Fibroblast of peridontal ligament (primary cell): ENCODE measurements around the gene EDC3.
"Not testable (repeated sequence)": the region's sequence is repeated elsewhere in the genome, so short reads cannot be mapped to it uniquely, and the experiment has no call there.

Source experiments
- DNase-seq: peaks from one replicate; pipeline ENCODE4 v3.0.0-alpha.2; 2010; ENCODE audit errors: extremely low read depth

Gene EDC3

DNA sequence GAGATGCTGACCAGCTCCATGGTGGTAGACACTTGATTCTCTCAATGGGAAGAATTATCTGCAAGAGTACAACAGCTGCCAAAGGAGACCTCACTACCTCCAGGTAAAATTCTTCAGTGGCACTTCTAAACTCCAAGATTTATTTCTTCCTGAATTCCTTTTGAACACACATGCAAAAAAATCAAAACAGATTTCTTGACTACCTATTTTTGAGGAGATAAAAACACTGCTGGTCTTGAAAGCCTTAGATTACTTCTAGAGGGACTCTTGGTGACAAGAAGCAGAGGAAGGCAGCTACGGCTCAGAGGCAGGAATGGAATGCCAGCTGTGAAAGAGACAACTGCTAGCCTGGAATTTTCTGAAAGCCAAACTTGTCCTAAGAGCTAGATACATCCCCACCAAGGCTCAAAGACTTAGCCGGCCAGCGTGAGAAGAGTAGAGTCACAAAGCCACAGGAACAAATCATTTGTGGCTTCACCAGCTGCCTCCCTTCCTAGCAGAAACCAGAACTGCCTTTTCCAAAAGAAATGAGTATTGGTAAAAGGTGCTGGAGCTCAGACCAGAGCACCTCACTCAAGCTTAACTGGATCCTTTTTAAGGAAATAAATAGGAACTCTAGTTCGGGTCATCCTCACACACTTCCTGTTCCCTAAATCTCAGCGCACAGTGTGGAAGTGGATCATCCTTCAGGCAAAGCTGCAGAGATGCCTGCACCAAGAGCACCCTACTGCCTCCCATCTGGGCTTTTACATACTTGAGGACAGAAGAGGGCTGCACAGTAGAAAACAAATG is 47.6 kb downstream of the EDC3 start:
- no peak for DNase-seq

GRCh38 chr15:74646480-74646879 is 49.3 kb downstream of the EDC3 start:
- DNase-seq: no peak

DNA sequence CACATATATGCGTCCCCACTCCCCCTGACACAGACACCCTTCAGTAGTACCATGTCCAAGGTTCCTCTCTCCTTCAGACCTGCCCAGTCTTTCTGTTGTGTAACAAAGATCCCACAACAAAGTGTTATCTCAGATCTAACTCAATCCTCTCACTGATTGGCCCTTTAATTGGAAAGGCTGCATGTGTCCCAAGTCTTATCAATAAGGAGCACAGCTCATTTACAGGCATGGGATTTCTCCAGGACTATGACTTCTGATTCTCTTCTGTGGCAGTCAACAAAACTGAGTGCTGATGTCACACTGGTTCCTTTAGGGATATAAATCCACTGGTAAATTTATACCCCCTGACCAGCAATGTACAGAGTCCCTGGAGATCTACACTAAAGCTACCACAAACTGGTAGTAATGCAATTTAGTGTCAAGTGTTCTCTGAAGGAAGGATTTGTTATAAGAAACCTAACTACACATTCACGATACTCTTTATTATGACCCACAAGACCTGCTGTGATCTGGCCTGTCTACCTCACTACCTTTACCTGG is 52.1 kb downstream of the EDC3 start:
- no peak for DNase-seq

- DNase-seq: peak; percentile 34
Measured at GRCh38 chr15:74642734-74643664, 52.8 kb downstream of the EDC3 start.

DNA sequence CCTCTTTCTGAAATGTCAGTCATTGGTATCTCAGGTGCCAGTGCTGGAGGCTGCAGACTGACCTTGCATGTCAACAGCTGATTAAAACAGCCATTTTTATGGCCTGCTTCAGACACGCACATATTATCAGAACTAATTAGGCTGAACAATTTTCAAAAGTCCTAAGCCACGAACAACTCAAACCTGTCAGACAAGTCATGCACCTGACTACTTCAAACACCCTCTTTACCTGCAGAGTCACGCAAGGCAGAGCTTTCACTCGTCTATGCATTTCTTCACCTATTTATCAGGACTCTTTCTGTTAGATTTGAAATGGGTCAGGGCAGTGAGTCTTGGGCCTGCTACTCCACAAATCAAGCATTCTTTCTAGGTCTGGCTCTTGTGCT is 53.5 kb downstream of the EDC3 start:
- no peak for DNase-seq

- no peak for DNase-seq
Measured at GRCh38 chr15:74641151-74641550, 54.7 kb downstream of the EDC3 start.

- no peak for DNase-seq
Measured at GRCh38 chr15:74636984-74637383, 58.8 kb downstream of the EDC3 start.

DNA sequence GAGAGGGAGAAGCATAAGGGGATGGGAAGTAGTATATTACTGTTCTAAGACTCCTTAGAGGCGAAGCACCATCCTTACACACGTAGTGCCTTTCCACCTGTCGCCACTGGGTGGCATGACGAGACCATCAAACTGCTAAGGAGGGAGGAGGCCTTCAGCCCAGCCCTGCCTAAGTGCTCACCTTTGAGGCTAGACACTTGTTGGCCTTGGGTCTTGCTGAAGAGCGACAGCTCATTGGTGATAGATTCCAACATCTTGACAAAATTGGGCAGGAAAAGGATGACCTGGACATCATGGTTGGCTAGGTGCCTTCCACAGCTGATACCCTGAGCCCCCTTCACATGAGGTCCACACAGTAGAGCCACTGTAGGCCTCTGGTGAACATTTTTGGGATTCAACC is 60.6 kb downstream of the EDC3 start:
- DNase-seq: peak; percentile 57

GRCh38 chr15:74633781-74634180 is 62.0 kb downstream of the EDC3 start:
- DNase-seq: no peak

DNA sequence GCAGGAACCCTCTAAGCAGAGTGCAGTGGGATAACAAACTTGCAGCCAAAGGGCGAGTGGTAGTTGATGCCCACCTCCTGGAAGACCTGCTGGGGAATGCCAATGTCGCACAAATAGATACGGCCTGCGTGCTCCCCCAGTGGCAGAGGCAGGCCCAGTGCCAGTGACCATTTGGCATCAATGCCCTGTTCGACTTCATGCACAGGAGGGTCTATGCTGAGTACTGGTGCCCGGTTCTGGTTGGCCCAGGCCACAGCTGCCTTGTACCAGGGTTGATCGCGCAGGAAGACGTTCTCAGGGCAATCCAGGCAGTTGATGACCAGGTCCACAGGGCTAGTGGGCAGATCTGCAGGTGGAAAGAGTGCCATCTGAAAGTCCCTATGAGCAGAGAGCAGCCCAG is 63.2 kb downstream of the EDC3 start:
- no peak for DNase-seq

DNA sequence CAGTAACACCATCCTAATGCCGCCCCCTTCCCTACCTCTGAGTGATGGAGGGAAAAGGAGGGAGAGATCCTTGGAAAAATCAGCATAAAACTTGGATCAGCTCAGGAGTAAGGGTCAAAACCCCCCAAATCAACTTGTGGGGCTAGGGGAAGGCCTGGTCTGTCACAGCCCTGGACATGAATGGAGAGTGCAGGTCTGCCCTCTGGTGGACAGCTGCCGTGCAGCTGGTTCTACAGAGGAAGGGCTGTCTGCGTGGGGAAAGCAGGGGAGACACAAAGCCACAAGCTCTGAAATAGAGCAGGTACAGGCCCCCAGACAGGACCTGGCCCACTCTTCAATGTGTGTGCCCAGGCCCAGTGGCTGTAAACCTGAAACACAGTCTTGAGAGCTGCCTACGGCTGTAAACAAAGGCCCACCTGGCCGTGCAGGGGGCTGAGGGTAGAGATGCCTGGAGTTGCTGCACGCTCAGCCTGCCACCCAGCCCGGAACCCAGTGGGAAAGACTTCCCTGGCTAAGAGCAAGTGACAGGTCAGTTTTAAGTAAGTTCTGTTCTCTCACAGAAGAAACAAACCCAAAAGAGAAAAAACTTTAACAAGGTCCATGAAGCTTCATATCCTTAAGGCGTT is 63.8 kb downstream of the EDC3 start:
- DNase-seq: peak; percentile 45

DNA sequence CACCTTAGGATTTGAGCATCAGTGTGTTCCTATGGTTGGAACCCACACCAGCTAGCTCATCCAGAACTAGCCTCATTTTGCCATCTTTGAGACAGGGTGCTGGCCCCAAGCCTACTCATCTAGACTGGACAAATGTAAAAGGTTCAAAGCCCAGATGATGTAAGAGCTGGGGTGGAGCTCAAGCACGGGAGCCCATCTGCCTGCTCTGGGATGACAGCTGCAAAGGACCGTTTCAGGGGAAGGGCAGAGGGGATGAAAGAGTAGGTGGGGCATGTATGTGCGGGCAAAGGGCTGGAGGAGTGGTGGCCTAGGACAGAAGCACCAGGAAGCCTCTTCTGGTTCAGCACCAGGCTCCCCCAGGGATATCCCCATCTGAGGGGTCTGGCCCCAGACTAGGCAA is 64.4 kb downstream of the EDC3 start:
- DNase-seq: no peak

GRCh38 chr15:74631087-74631385 is 64.8 kb downstream of the EDC3 start:
- DNase-seq: no peak

DNA sequence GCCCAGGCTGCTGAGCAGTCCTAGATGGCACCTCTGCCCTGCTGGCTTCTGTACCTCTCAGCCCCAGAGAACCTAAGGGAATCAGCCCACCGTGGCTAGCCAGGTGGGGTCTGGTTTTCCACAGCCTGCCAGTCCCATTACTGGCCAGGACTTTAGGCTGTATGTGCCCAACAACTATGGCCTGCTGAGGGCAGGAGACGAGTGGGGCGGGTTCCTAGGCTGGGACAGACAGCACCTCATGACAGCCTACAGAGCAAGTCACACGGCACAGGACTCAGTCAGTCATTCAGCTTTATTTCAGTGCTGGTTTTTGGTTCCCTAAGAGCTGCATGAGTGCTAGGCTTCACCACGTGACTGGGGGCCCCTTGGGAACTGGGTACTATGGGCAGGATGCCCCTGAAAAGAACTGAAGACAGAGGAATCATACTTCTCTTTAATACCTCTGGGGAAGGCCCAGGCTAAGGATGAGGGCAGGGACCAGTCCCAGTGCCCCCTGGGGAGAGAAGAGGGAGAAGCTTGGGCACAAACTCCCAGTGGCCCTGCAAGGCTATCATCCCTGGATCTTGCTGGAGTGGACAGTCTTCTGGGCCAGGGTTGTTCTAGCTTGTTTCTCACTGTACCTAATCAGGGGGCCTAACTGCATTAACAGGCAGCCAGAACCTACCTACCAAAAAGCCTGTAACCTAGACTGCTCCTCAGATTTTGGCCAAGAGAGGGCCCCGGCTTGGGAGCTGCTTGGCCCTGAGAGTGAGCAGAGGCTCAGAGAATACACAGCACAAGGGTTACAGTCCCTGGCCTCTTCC is 65.3 kb downstream of the EDC3 start:
- DNase-seq: peak; percentile 31

DNA sequence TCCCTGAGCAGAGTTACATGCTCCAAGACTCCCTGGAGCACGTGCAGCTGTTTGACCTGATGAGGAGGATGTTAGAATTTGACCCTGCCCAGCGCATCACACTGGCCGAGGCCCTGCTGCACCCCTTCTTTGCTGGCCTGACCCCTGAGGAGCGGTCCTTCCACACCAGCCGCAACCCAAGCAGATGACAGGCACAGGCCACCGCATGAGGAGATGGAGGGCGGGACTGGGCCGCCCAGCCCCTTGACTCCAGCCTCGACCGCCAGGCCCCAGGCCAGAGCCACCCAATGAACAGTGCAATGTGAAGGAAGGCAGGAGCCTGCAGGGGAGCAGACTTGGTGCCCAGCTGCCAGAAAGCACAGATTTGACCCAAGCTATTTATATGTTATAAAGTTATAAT is 66.1 kb downstream of the EDC3 start:
- DNase-seq: not testable (repeated sequence)

- no peak for DNase-seq
Measured at GRCh38 chr15:74628949-74629348, 66.9 kb downstream of the EDC3 start.

GRCh38 chr15:74628199-74628598 is 67.6 kb downstream of the EDC3 start:
- DNase-seq: no peak

DNA sequence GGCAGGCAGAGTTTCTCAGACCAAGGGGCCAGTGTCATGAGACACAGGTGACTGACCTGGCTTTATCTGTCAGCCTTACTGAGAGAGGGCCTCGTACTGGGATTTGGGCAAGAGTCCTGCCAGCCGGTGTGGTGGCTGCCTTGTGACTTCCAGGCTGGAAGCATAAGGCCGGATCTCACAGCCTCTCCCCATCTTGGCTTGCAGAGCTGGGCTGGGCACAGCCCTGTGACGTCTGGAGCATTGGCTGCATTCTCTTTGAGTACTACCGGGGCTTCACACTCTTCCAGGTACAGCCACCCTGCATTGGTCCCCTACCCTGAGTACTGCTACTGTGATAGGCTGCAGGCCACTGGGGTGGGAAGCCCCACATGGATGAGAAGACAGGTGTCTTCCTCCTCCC is 68.1 kb downstream of the EDC3 start:
- DNase-seq: no peak

DNA sequence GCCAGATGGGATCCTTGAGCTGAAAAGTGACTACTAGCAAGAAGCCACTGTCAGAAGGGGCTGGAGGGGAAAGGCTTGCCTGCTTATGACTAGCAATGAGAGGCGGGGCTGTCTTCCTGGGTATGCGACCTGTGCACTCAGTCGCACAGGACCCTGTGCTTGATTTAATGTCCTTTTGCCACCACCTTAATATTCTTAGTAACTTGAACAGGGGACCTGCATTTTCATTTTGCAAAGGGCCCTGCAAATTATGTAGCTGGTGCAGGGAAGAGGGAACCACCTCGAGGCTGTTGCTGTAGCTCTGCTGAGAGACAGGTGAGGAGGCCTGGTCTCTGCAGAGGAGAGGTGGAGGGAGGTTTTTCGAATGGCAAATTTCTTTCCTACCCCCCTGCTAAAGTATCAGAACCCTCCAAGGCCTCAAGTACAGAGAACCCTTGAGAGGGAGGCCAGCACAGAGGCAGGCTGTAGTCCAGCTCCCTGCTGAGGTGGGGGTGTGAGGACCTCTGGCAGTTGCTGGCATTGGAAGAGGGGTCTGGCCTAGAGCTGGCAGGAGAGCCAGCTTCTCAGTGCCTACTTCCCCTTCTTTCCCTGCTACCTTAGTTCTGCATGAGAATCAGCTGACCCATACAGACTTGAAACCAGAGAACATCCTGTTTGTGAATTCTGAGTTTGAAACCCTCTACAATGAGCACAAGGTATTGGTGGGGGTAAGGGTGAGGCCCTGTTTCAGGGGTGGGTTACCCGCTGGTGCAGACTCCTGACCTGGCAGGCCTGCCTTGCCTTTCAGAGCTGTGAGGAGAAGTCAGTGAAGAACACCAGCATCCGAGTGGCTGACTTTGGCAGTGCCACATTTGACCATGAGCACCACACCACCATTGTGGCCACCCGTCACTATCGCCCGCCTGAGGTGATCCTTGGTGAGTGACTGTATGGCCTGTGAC is 68.8 kb downstream of the EDC3 start:
- no peak for DNase-seq

DNA sequence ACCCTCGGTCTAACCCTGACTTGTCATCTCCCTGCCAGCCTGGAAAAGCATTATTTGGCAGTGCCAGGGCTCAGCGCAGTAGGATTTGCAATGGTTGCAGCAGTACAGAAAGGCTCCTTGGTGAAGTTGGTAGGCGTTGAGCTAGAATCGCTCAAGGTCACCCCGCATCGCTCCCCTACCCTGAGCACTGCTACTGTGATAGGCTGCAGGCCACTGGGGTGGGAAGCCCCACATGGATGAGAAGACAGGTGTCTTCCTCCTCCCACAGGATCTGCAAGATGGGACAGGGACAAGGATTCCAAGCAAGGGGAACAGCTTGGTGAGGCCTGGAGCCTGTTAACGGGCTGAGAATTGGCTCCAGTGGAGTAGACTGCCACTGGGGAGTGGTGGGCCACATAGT is 69.5 kb downstream of the EDC3 start:
- DNase-seq: no peak

GRCh38 chr15:74625693-74626092 is 70.1 kb downstream of the EDC3 start:
- no peak for DNase-seq
